Measurements from ENCODE around the gene RNF113B.

The RNF113B gene

GRCh38 chr13:98184792-98185191 is 7.7 kb upstream of the RNF113B start:
- Histone ChIP-seq H3K27ac (ENCODE audit: low read length) (no peak overlapping the region), H3K9ac (ENCODE audit: low read depth, low read length) (no peak overlapping the region), H3K4me2 (ENCODE audit: insufficient read depth, low read length) (no peak overlapping the region), H3K27me3 (ENCODE audit: insufficient read depth, low read length, poor library complexity) (no peaks in the 10 kb centered on the region), H4K20me1 (ENCODE audit: insufficient read depth, low read length) (no peaks in the 10 kb centered on the region), H2AFZ (ENCODE audit: low read depth, low read length) (no peak overlapping the region), H3K9me3 (ENCODE audit: insufficient read depth, low read length, severe bottlenecking) (no peaks in the 10 kb centered on the region), H3K79me2 (ENCODE audit: insufficient read depth, low read length) (no peaks in the 10 kb centered on the region), H3K36me3 (ENCODE audit: insufficient read depth, low read length) (no peaks in the 10 kb centered on the region), H3K4me1 (ENCODE audit: insufficient read depth, low read length) (0 out of 2 replicates have a peak, but pooled peaks cover 2% of the 10 kb centered on the region), H3K4me3 (ENCODE audit: low read depth in 1 of 2, low read length in 2 of 2) (no peak overlapping the region)
- no peak for ATAC-seq (ENCODE audit: insufficient read depth, low read depth)
- no peak for TF ChIP-seq EZH2 (IDR thresholded peaks at IDR 0.05; ENCODE audit: borderline replicate concordance, low read depth, low read length, severe bottlenecking)
- TF ChIP-seq CTCF (IDR thresholded peaks at IDR 0.05; ENCODE audit: borderline replicate concordance, extremely low read depth, low read length, poor library complexity, severe bottlenecking), result no peak
- DNase-seq, result no peak

- H3K27ac ChIP-seq (ENCODE audit: low read length), result no peak overlapping the region
- no peaks in the 10 kb centered on the region for H4K20me1 ChIP-seq (ENCODE audit: insufficient read depth, low read length)
- H3K79me2 ChIP-seq (ENCODE audit: insufficient read depth, low read length), result no peaks in the 10 kb centered on the region
- no peak overlapping the region for H3K4me3 ChIP-seq (ENCODE audit: low read depth in 1 of 2, low read length in 2 of 2)
- no peak overlapping the region for H3K4me2 ChIP-seq (ENCODE audit: insufficient read depth, low read length)
- DNase-seq (no peak), ATAC-seq (ENCODE audit: insufficient read depth, low read depth) (no peak)
- H3K36me3 ChIP-seq (ENCODE audit: insufficient read depth, low read length), result no peaks in the 10 kb centered on the region
- no peak overlapping the region for H3K9ac ChIP-seq (ENCODE audit: low read depth, low read length)
- H3K9me3 ChIP-seq (ENCODE audit: insufficient read depth, low read length, severe bottlenecking), result no peaks in the 10 kb centered on the region
- no peak overlapping the region for H2AFZ ChIP-seq (ENCODE audit: low read depth, low read length)
- no peaks in the 10 kb centered on the region for H3K27me3 ChIP-seq (ENCODE audit: insufficient read depth, low read length, poor library complexity)
- no peak for TF ChIP-seq CTCF (IDR thresholded peaks at IDR 0.05; ENCODE audit: borderline replicate concordance, extremely low read depth, low read length, poor library complexity, severe bottlenecking)
- H3K4me1 ChIP-seq (ENCODE audit: insufficient read depth, low read length), result 0 out of 2 replicates have a peak, but pooled peaks cover 2% of the 10 kb centered on the region
These were observed 5.5 kb upstream of the RNF113B start for GRCh38 chr13:98182589-98182988.

- TF ChIP-seq CTCF (IDR thresholded peaks at IDR 0.05; ENCODE audit: borderline replicate concordance, extremely low read depth, low read length, poor library complexity, severe bottlenecking), result no peak
- no peak for TF ChIP-seq EZH2 (IDR thresholded peaks at IDR 0.05; ENCODE audit: borderline replicate concordance, low read depth, low read length, severe bottlenecking)
- Histone ChIP-seq H3K4me3 (ENCODE audit: low read depth in 1 of 2, low read length in 2 of 2) (no peak overlapping the region), H2AFZ (ENCODE audit: low read depth, low read length) (no peak overlapping the region), H3K27ac (ENCODE audit: low read length) (no peak overlapping the region), H3K4me2 (ENCODE audit: insufficient read depth, low read length) (no peak overlapping the region), H3K27me3 (ENCODE audit: insufficient read depth, low read length, poor library complexity) (no peaks in the 10 kb centered on the region), H3K36me3 (ENCODE audit: insufficient read depth, low read length) (no peaks in the 10 kb centered on the region), H4K20me1 (ENCODE audit: insufficient read depth, low read length) (no peaks in the 10 kb centered on the region), H3K9me3 (ENCODE audit: insufficient read depth, low read length, severe bottlenecking) (no peaks in the 10 kb centered on the region), H3K9ac (ENCODE audit: low read depth, low read length) (no peak overlapping the region), H3K4me1 (ENCODE audit: insufficient read depth, low read length) (0 out of 2 replicates have a peak, but pooled peaks cover 2% of the 10 kb centered on the region), H3K79me2 (ENCODE audit: insufficient read depth, low read length) (no peaks in the 10 kb centered on the region)
- no peak for DNase-seq
- no peak for ATAC-seq (ENCODE audit: insufficient read depth, low read depth)
These were observed 5.1 kb upstream of the RNF113B start for GRCh38 chr13:98182153-98182552.

Data from DND-41 (cell line).